GM12878 (cell line): ENCODE measurements around the gene SPTLC2. TPM values are rescaled to one million over a fixed set of nuclear protein-coding genes. Genes with fewer than 3 reads are reported as not detected.

Source experiments
- ATAC-seq: fragments of 200-7000 bp; cut with Tn5 transposase; 3 replicates; pipeline ENCODE4 v1.9.1; 2020; ENCODE audit warnings: mild to moderate bottlenecking, moderate library complexity
- BruUV-seq: library from RNA; stranded (reverse); fragments of 400-500 nt; replicated peaks from 2 replicates; lab custom pipeline; 2021; lab: Mats Ljungman, UMichigan
- CTCF ChIA-PET: fragments of 300-600 bp; sonication (Branson Sonifier 250); formaldehyde crosslinking; extraction: SDS; loops from one replicate; lab custom pipeline; 2021; ENCODE audit warnings: inconsistent platforms; lab: Yijun Ruan, JAX
- POLR2A ChIA-PET: fragments of 350-600 bp; formaldehyde crosslinking; extraction: SDS; loops from one replicate; lab custom pipeline; 2021; ENCODE audit warnings: inconsistent platforms; lab: Charles Lee
- RAD21 ChIA-PET: fragments of 300-600 bp; sonication (Branson Sonifier 250); formaldehyde crosslinking; loops from one replicate; lab custom pipeline; 2023; ENCODE audit warnings: antibody characterized with exemption; ENCODE audit not compliant: unreplicated experiment; lab: Charles Lee
- SMC1A ChIA-PET: fragments of 300-600 bp; sonication (Branson Sonifier 250); formaldehyde crosslinking; loops from one replicate; lab custom pipeline; 2023; ENCODE audit not compliant: unreplicated experiment, uncharacterized antibody; lab: Charles Lee
- DNase-seq: peaks from one replicate; pipeline ENCODE4 v3.0.0-alpha.2; 2011; ENCODE audit warnings: low read depth, low spot score
- FAIRE-seq: peaks from 3 replicates; lab custom pipeline; 2011; peaks lifted over from hg19 to GRCh38; lab: Jason Lieb, UNC
- H2AFZ ChIP-seq: 2 replicates; pipeline ENCODE4 v1.6.0; 2011; ENCODE audit warnings: low read depth, low read length, control low read depth; ENCODE audit not compliant: control insufficient read depth
- H3K27ac ChIP-seq: 2 replicates; pipeline ENCODE4 v1.5.1; 2011; ENCODE audit warnings: control low read depth; ENCODE audit not compliant: control insufficient read depth, insufficient read depth
- H3K27me3 ChIP-seq, 2 experiments: replicated peaks in 1 of 2; 2 replicates each; pipeline versions ENCODE4 v1.6.0 to v1.6.1; 2011; ENCODE audit warnings: low read length in 1 of 2; ENCODE audit not compliant: control insufficient read depth in 2 of 2, insufficient read depth in 2 of 2
- H3K36me3 ChIP-seq, 2 experiments: 2 replicates each; pipeline ENCODE4 v1.5.1; 2011; ENCODE audit warnings: low read length in 1 of 2; ENCODE audit not compliant: control insufficient read depth in 2 of 2, insufficient read depth in 2 of 2
- H3K4me1 ChIP-seq: 2 replicates; pipeline ENCODE4 v1.6.1; 2011; ENCODE audit warnings: mild to moderate bottlenecking, low read length, moderate library complexity, mixed read lengths; ENCODE audit not compliant: control insufficient read depth, insufficient read depth
- H3K4me2 ChIP-seq: 2 replicates; pipeline ENCODE4 v1.6.0; 2011; ENCODE audit warnings: control low read depth; ENCODE audit not compliant: control insufficient read depth, insufficient read depth
- H3K4me3 ChIP-seq: fragments of 200-600 bp; sonication (generic); 2 replicates; pipeline ENCODE4 v1.5.1; 2016
- H3K79me2 ChIP-seq: 2 replicates; pipeline ENCODE4 v1.6.0; 2011; ENCODE audit warnings: low read length; ENCODE audit not compliant: control insufficient read depth, insufficient read depth
- H3K9ac ChIP-seq: 2 replicates; pipeline ENCODE4 v1.8.0; 2011; ENCODE audit warnings: low read length, control low read depth, mixed read lengths; ENCODE audit not compliant: control insufficient read depth, insufficient read depth
- H3K9me3 ChIP-seq: replicated peaks from 3 replicates; pipeline ENCODE4 v1.5.1; 2011; ENCODE audit warnings: mild to moderate bottlenecking, low read length; ENCODE audit not compliant: control insufficient read depth, insufficient read depth
- H4K20me1 ChIP-seq: 2 replicates; pipeline ENCODE4 v1.6.0; 2011; ENCODE audit not compliant: control insufficient read depth, insufficient read depth
- BCLAF1 ChIP-seq: fragments of 450-650 bp; IDR thresholded peaks from 2 replicates; pipeline ENCODE4 v1.6.1; 2017; ENCODE audit warnings: antibody characterized with exemption, mild to moderate bottlenecking, moderate library complexity
- BRCA1 ChIP-seq: IDR thresholded peaks from 2 replicates; pipeline ENCODE4 v1.6.1; 2011; ENCODE audit warnings: low read depth, low read length, improper control_type of control experiment
- HDGF ChIP-seq: fragments of 450-650 bp; IDR thresholded peaks from 2 replicates; pipeline ENCODE4 v1.6.1; 2016; ENCODE audit warnings: antibody characterized with exemption
- JUNB ChIP-seq: IDR thresholded peaks from 2 replicates; pipeline ENCODE4 v1.6.1; 2016; ENCODE audit warnings: antibody characterized with exemption, mild to moderate bottlenecking
- KLF5 ChIP-seq: fragments of 450-650 bp; IDR thresholded peaks from 2 replicates; pipeline ENCODE4 v1.6.1; 2014; ENCODE audit warnings: mild to moderate bottlenecking; ENCODE audit not compliant: partially characterized antibody
- LARP7 ChIP-seq: fragments of 450-650 bp; IDR thresholded peaks from 2 replicates; pipeline ENCODE4 v1.6.1; 2017; ENCODE audit warnings: mild to moderate bottlenecking
- MTA2 ChIP-seq: fragments of 450-650 bp; IDR thresholded peaks from 2 replicates; pipeline ENCODE4 v1.6.1; 2016; ENCODE audit warnings: low read depth, mild to moderate bottlenecking, moderate library complexity
- MYC ChIP-seq: IDR thresholded peaks from 2 replicates; pipeline ENCODE4 v1.6.1; 2011; ENCODE audit warnings: mild to moderate bottlenecking, low read length, moderate library complexity, inconsistent platforms; ENCODE audit not compliant: insufficient read depth, insufficient replicate concordance, insufficient read length, severe bottlenecking
- PAX8 ChIP-seq: fragments of 450-650 bp; IDR thresholded peaks from 2 replicates; pipeline ENCODE4 v1.6.1; 2017; ENCODE audit warnings: mild to moderate bottlenecking, moderate library complexity
- POLR2A ChIP-seq: IDR thresholded peaks from 2 replicates; pipeline ENCODE4 v1.6.1; 2011; ENCODE audit warnings: low read depth, mild to moderate bottlenecking, low read length
- POLR2AphosphoS2 ChIP-seq: IDR thresholded peaks from 2 replicates; pipeline ENCODE4 v1.6.1; 2011; ENCODE audit warnings: low read depth, mild to moderate bottlenecking, low read length, improper control_type of control experiment, moderate library complexity
- POU2F2 ChIP-seq: IDR thresholded peaks from 3 replicates; pipeline ENCODE4 v1.6.1; 2011; ENCODE audit warnings: low read depth, mild to moderate bottlenecking, low read length, borderline replicate concordance
- RUNX3 ChIP-seq: IDR thresholded peaks from 2 replicates; pipeline ENCODE4 v1.6.1; 2012; ENCODE audit warnings: low read length, inconsistent platforms
- YY1 ChIP-seq: IDR thresholded peaks from 2 replicates; pipeline ENCODE4 v1.6.1; 2011; ENCODE audit warnings: low read depth, mild to moderate bottlenecking, low read length
- WGBS: methylation state at CpG from one replicate; pipeline ENCODE4 v1.1.6; 2016; ENCODE audit warnings: low lambda C conversion rate; ENCODE audit not compliant: insufficient replicate concordance, insufficient coverage; ENCODE audit errors: missing lambda C conversion rate; 5-methylcytosine and 5-hydroxymethylcytosine counted together
- in situ Hi-C: fragments of 300-500 bp; cut with MboI; formaldehyde crosslinking; loops from 9 replicates; pipeline ENCODE4 v1.14.3; 2018; ENCODE audit warnings: mixed read lengths
- intact Hi-C: fragments of 100-400 bp; cut with micrococcal nuclease; formaldehyde crosslinking; loops from one replicate; pipeline ENCODE4 v1.14.2; 2022; ENCODE audit not compliant: unreplicated experiment
- polyA plus RNA-seq, 11 experiments: library from polyadenylated mRNA; depleted of rRNA in 4 of 11; unstranded in 6 of 11; stranded (reverse) in 5 of 11; fragments of >200 nt; fragmentation: Nextera tagmentation in 4 of 11; fragmentation: Illumina TruSeq in 1 of 11; extraction: Ambion mirVana in 4 of 11; extraction: Trizol in 1 of 11; gene quantifications; 1 replicate in 1 of 11; 2 replicates in 10 of 11; pipeline versions ENCODE4 v1.2.1 to v1.2.3, GENCODE V29; 2011 to 2016; ENCODE audit warnings: inconsistent platforms in 2 of 11, missing spikeins in 2 of 11, low read depth in 1 of 11
- total RNA-seq, 4 experiments: library from RNA; depleted of rRNA in 3 of 4; stranded (reverse); fragments of >200 nt in 3 of 4; fragmentation: Illumina TruSeq in 1 of 4; extraction: Trizol in 1 of 4; gene quantifications; 2 replicates each; pipeline versions ENCODE4 v1.2.1 to v1.2.3, GENCODE V29; 2013 to 2021
- TF ChIP-seq, protein P1 (sequence below): fragments of 450-650 bp; conservative IDR thresholded peaks from 2 replicates; pipeline ENCODE4 v1.6.1; 2017; ENCODE audit warnings: mild to moderate bottlenecking, moderate library complexity
- TF ChIP-seq, protein P2 (sequence below): fragments of 150-350 bp; IDR thresholded peaks from 2 replicates; pipeline ENCODE4 v1.6.1; 2014; ENCODE audit warnings: mild to moderate bottlenecking, low read depth, low read length

The SPTLC2 gene
- total and polyA plus RNA-seq, 10 of the 15 experiments (the other 5 are each of a cell fraction or from before 2014, with no cell fraction given) = 6.9 to 35.1 (median 19.7) TPM

- Histone ChIP-seq H3K4me2 (no peak overlapping the region), H3K9ac (no peak overlapping the region), H3K27me3 (no peaks in the 10 kb centered on the region), H3K4me3 (no peak overlapping the region), H3K36me3 (no peaks in the 10 kb centered on the region), H3K9me3 (no peaks in the 10 kb centered on the region; the same call in 2 of the 3 replicates), H3K27ac (no peak overlapping the region), H4K20me1 (no peaks in the 10 kb centered on the region), H3K4me1 (no peaks in the 10 kb centered on the region; the same call in 1 of the 2 replicates), H3K79me2 (no peaks in the 10 kb centered on the region), H2AFZ (no peak overlapping the region)
- no peak for TF ChIP-seq RUNX3
- no peak for TF ChIP-seq BRCA1
- TF ChIP-seq PAX8 = no peak
- TF ChIP-seq MTA2 = no peak
- TF ChIP-seq, protein P1, sequence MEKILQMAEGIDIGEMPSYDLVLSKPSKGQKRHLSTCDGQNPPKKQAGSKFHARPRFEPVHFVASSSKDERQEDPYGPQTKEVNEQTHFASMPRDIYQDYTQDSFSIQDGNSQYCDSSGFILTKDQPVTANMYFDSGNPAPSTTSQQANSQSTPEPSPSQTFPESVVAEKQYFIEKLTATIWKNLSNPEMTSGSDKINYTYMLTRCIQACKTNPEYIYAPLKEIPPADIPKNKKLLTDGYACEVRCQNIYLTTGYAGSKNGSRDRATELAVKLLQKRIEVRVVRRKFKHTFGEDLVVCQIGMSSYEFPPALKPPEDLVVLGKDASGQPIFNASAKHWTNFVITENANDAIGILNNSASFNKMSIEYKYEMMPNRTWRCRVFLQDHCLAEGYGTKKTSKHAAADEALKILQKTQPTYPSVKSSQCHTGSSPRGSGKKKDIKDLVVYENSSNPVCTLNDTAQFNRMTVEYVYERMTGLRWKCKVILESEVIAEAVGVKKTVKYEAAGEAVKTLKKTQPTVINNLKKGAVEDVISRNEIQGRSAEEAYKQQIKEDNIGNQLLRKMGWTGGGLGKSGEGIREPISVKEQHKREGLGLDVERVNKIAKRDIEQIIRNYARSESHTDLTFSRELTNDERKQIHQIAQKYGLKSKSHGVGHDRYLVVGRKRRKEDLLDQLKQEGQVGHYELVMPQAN = no peak
- no peak for TF ChIP-seq HDGF
- TF ChIP-seq JUNB = no peak
- TF ChIP-seq, protein P2, sequence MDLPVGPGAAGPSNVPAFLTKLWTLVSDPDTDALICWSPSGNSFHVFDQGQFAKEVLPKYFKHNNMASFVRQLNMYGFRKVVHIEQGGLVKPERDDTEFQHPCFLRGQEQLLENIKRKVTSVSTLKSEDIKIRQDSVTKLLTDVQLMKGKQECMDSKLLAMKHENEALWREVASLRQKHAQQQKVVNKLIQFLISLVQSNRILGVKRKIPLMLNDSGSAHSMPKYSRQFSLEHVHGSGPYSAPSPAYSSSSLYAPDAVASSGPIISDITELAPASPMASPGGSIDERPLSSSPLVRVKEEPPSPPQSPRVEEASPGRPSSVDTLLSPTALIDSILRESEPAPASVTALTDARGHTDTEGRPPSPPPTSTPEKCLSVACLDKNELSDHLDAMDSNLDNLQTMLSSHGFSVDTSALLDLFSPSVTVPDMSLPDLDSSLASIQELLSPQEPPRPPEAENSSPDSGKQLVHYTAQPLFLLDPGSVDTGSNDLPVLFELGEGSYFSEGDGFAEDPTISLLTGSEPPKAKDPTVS = no peak
- TF ChIP-seq KLF5 = no peak
- no peak for TF ChIP-seq YY1
- TF ChIP-seq POLR2A = no peak
- no peak for TF ChIP-seq LARP7
- no peak for TF ChIP-seq BCLAF1
- TF ChIP-seq POLR2AphosphoS2 = no peak
- no peak for TF ChIP-seq POU2F2
- TF ChIP-seq MYC = no peak
- ChIA-PET CTCF (no interaction called here), RAD21 (no interaction called here), POLR2A (no interaction called here), SMC1A (interaction anchor here (0.6 to 1.4 kb wide), 2 partner anchors 94 to 201 kb away, joined by 3 to 5 read pairs; no protein-coding TSS in a partner anchor)
- DNase-seq (no peak), ATAC-seq (no peak), FAIRE-seq (no peak)
- no TSS peak for BruUV-seq
- in situ Hi-C loops = no loop called here
- intact Hi-C loops = no loop called here
- WGBS = 55% methylated on average over 2 of the region's 2 CpGs
Measured at GRCh38 chr14:77647853-77648252, 31.4 kb upstream of the SPTLC2 start.
